Measurements from ENCODE around the gene CELF5.

The CELF5 gene

DNA sequence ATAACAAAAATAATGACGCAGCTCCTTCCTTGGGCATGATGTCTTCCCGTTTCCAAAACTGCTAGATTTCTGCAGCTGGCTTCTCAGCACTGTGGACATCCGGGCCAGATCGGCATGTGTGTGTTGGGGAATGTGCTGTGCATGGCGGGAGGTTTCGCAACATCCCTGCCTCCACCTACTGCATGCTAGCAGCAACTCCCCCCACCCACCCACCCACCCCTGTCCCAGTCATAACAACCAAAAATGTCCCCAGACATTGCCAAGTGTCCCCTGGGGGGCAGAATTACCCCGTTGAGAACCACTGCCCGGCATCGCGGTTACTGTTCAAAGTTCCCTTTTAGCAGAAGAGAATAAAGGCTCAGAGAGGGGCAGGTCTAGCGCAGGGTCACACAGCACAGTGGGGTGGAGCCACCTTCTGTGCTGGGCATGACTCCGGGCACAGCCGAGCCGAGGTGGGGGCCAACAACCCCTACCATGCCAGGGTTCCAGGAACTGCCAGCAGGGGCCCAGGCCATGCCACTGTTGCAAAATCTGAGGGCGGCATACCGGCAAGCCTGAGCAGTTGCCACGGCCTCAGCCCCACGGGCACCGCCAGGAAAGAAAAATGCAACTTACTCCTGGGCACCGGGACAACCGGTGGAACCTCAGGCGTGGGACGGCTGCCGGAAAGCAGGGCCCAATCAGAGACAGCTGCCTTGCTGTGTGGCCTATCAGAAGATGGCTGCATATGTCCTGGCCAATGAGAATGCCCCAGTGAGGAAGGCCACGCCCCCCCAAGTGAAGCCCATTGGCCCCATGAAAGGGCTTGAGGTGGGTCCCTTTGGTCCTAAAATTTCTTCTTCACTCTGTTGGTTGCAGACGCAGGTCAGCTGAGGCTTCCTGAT lies 119.4 kb downstream of the CELF5 start:
- ChIA-PET POLR2A (no interaction called here), CTCF (interaction anchor here (1.2 to 1.7 kb wide), 3 partner anchors 85 to 129 kb away, joined by 3 to 5 read pairs (median 4); no protein-coding TSS in a partner anchor)
- no peak overlapping the region for H3K27ac ChIP-seq (ENCODE audit: extremely low read depth, low read depth, low read length)
- no peaks in the 10 kb centered on the region for H3K4me1 ChIP-seq (ENCODE audit: control insufficient read depth, insufficient read depth, low read length)
- no peaks in the 10 kb centered on the region for H3K36me3 ChIP-seq (ENCODE audit: control insufficient read depth in 2 of 2, insufficient read depth in 1 of 2, low read length in 2 of 2)
- TF ChIP-seq ZNF549 (tag by site-specific recombination; IDR thresholded peaks at IDR 0.05) (no peak), ZNF24 (tag by site-specific recombination; IDR thresholded peaks at IDR 0.05) (no peak), ZNF274 (IDR thresholded peaks at IDR 0.05; ENCODE audit: low read length) (no peak), ZNF274 (tag by site-specific recombination; IDR thresholded peaks at IDR 0.05; ENCODE audit: borderline replicate concordance) (no peak), ZNF626 (tag by site-specific recombination; IDR thresholded peaks at IDR 0.05) (no peak), SP3 (tag by site-specific recombination; IDR thresholded peaks at IDR 0.05) (peak; percentile 48; the same call in 1 of the 2 replicates), ZFP37 (tag by site-specific recombination; IDR thresholded peaks at IDR 0.05) (no peak), SP2 (tag by site-specific recombination; IDR thresholded peaks at IDR 0.05) (peak; percentile 90), ZNF768 (tag by site-specific recombination; IDR thresholded peaks at IDR 0.05) (no peak), ZNF830 (tag by site-specific recombination; IDR thresholded peaks at IDR 0.05; ENCODE audit: low read depth) (no peak), ZNF174 (tag by site-specific recombination; IDR thresholded peaks at IDR 0.05) (no peak), ZNF121 (tag by site-specific recombination; IDR thresholded peaks at IDR 0.05) (no peak), HOXD13 (CRISPR knock-in tag; IDR thresholded peaks at IDR 0.05; ENCODE audit: borderline replicate concordance) (no peak), ZNF16 (tag by site-specific recombination; IDR thresholded peaks at IDR 0.05; ENCODE audit: low read depth) (no peak)
- TF ChIP-seq, protein P1, sequence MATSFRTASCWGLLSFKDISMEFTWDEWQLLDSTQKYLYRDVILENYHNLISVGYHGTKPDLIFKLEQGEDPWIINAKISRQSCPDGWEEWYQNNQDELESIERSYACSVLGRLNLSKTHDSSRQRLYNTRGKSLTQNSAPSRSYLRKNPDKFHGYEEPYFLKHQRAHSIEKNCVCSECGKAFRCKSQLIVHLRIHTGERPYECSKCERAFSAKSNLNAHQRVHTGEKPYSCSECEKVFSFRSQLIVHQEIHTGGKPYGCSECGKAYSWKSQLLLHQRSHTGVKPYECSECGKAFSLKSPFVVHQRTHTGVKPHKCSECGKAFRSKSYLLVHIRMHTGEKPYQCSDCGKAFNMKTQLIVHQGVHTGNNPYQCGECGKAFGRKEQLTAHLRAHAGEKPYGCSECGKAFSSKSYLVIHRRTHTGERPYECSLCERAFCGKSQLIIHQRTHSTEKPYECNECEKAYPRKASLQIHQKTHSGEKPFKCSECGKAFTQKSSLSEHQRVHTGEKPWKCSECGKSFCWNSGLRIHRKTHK (tag by site-specific recombination; IDR thresholded peaks at IDR 0.05): no peak
- TF ChIP-seq, protein P2, sequence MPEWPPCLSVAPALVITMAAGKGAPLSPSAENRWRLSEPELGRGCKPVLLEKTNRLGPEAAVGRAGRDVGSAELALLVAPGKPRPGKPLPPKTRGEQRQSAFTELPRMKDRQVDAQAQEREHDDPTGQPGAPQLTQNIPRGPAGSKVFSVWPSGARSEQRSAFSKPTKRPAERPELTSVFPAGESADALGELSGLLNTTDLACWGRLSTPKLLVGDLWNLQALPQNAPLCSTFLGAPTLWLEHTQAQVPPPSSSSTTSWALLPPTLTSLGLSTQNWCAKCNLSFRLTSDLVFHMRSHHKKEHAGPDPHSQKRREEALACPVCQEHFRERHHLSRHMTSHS (tag by site-specific recombination; IDR thresholded peaks at IDR 0.05): no peak
- TF ChIP-seq, protein P3, sequence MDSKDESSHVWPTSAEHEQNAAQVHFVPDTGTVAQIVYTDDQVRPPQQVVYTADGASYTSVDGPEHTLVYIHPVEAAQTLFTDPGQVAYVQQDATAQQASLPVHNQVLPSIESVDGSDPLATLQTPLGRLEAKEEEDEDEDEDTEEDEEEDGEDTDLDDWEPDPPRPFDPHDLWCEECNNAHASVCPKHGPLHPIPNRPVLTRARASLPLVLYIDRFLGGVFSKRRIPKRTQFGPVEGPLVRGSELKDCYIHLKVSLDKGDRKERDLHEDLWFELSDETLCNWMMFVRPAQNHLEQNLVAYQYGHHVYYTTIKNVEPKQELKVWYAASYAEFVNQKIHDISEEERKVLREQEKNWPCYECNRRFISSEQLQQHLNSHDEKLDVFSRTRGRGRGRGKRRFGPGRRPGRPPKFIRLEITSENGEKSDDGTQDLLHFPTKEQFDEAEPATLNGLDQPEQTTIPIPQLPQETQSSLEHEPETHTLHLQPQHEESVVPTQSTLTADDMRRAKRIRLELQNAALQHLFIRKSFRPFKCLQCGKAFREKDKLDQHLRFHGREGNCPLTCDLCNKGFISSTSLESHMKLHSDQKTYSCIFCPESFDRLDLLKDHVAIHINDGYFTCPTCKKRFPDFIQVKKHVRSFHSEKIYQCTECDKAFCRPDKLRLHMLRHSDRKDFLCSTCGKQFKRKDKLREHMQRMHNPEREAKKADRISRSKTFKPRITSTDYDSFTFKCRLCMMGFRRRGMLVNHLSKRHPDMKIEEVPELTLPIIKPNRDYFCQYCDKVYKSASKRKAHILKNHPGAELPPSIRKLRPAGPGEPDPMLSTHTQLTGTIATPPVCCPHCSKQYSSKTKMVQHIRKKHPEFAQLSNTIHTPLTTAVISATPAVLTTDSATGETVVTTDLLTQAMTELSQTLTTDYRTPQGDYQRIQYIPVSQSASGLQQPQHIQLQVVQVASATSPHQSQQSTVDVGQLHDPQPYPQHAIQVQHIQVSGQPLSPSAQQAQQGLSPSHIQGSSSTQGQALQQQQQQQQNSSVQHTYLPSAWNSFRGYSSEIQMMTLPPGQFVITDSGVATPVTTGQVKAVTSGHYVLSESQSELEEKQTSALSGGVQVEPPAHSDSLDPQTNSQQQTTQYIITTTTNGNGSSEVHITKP (tag by site-specific recombination; IDR thresholded peaks at IDR 0.05): no peak
- TF ChIP-seq, protein P4, sequence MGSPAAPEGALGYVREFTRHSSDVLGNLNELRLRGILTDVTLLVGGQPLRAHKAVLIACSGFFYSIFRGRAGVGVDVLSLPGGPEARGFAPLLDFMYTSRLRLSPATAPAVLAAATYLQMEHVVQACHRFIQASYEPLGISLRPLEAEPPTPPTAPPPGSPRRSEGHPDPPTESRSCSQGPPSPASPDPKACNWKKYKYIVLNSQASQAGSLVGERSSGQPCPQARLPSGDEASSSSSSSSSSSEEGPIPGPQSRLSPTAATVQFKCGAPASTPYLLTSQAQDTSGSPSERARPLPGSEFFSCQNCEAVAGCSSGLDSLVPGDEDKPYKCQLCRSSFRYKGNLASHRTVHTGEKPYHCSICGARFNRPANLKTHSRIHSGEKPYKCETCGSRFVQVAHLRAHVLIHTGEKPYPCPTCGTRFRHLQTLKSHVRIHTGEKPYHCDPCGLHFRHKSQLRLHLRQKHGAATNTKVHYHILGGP (tag by site-specific recombination; IDR thresholded peaks at IDR 0.05): no peak
- TF ChIP-seq, protein P5, sequence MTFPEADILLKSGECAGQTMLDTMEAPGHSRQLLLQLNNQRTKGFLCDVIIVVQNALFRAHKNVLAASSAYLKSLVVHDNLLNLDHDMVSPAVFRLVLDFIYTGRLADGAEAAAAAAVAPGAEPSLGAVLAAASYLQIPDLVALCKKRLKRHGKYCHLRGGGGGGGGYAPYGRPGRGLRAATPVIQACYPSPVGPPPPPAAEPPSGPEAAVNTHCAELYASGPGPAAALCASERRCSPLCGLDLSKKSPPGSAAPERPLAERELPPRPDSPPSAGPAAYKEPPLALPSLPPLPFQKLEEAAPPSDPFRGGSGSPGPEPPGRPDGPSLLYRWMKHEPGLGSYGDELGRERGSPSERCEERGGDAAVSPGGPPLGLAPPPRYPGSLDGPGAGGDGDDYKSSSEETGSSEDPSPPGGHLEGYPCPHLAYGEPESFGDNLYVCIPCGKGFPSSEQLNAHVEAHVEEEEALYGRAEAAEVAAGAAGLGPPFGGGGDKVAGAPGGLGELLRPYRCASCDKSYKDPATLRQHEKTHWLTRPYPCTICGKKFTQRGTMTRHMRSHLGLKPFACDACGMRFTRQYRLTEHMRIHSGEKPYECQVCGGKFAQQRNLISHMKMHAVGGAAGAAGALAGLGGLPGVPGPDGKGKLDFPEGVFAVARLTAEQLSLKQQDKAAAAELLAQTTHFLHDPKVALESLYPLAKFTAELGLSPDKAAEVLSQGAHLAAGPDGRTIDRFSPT (tag by site-specific recombination; IDR thresholded peaks at IDR 0.05): 0 out of 2 replicates have a peak, but pooled peaks have one; percentile 19
- H3K9me3 ChIP-seq (ENCODE audit: control insufficient read depth, insufficient read depth, low read depth, low read length): no peaks in the 10 kb centered on the region
- no peak overlapping the region for H3K4me3 ChIP-seq (ENCODE audit: low read depth, low read length)
